Fibroblast of skin of left biceps (primary cell): ENCODE measurements around the gene TMEM229B.

Experiments used
- DNase-seq, 2 experiments: peaks; one replicate each; pipeline ENCODE4 v3.0.0-alpha.2; 2013; ENCODE audit warnings: low read depth in 2 of 2

The TMEM229B gene

GRCh38 chr14:67487937-67488893 lies at the start of gene TMEM229B:
TMEM229B (minus strand) TSS chr14:67488721; CDS start chr14:67473923, 14,798 bp downstream.
- no peak for DNase-seq

GRCh38 chr14:67537736-67538135 lies 49.2 kb upstream of the TMEM229B start:
- DNase-seq, result no peak

GRCh38 chr14:67536087-67536486 lies 47.6 kb upstream of the TMEM229B start:
- DNase-seq, result no peak

GRCh38 chr14:67533754-67534085 lies 45.2 kb upstream of the TMEM229B start:
- no peak for DNase-seq

GRCh38 chr14:67532998-67533753 lies 44.7 kb upstream of the TMEM229B start, which contains the start of gene PLEKHH1:
PLEKHH1 (plus strand) TSS chr14:67533290; CDS start chr14:67541868, 8,578 bp downstream.
- DNase-seq, result peak; percentile 7 to 11

- no peak for DNase-seq
Measured at GRCh38 chr14:67532606-67532997, 44.1 kb upstream of the TMEM229B start.

GRCh38 chr14:67529947-67530935 lies 41.7 kb upstream of the TMEM229B start:
- no peak for DNase-seq

GRCh38 chr14:67528276-67528675 lies 39.8 kb upstream of the TMEM229B start:
- DNase-seq, result no peak

- no peak for DNase-seq
Measured at GRCh38 chr14:67527756-67528155, 39.2 kb upstream of the TMEM229B start.

- peak in 1 of 2 experiments; percentile 6 for DNase-seq
Measured at GRCh38 chr14:67526676-67527459, 38.3 kb upstream of the TMEM229B start.

GRCh38 chr14:67526181-67526580 lies 37.7 kb upstream of the TMEM229B start:
- no peak for DNase-seq

- DNase-seq, result no peak
Measured at GRCh38 chr14:67525389-67525788, 36.9 kb upstream of the TMEM229B start.

GRCh38 chr14:67524634-67524963 lies 36.1 kb upstream of the TMEM229B start:
- DNase-seq, result no peak

GRCh38 chr14:67523764-67524633 lies 35.5 kb upstream of the TMEM229B start:
- no peak for DNase-seq

GRCh38 chr14:67522270-67522669 lies 33.7 kb upstream of the TMEM229B start:
- DNase-seq, result no peak

GRCh38 chr14:67520482-67520881 lies 32.0 kb upstream of the TMEM229B start:
- DNase-seq, result no peak

- DNase-seq, result no peak
Measured at GRCh38 chr14:67519406-67519805, 30.9 kb upstream of the TMEM229B start.

- no peak for DNase-seq
Measured at GRCh38 chr14:67517083-67517482, 28.6 kb upstream of the TMEM229B start.

GRCh38 chr14:67516676-67517075 lies 28.2 kb upstream of the TMEM229B start:
- DNase-seq, result no peak
